Fibroblast of lung (primary cell): Measurements from ENCODE around the gene PSMD13.

Experiments used
- CTCF ChIP-seq, 2 donors: IDR thresholded peaks in 1 of 2; conservative IDR thresholded peaks in 1 of 2; 1 replicate in 1 of 2; 2 replicates in 1 of 2; pipeline ENCODE4 v1.5.1; 2011 to 2012; ENCODE audit warnings: low read length in 2 of 2, control low read depth in 1 of 2, inconsistent platforms in 1 of 2, low read depth in 1 of 2, mild to moderate bottlenecking in 1 of 2
- EZH2 ChIP-seq: IDR thresholded peaks from 2 replicates; pipeline ENCODE4 v1.5.1; 2012; ENCODE audit warnings: low read length, control low read depth, mild to moderate bottlenecking; ENCODE audit errors: missing control alignments

GRCh38 chr11:199004-199581 is 37.7 kb upstream of the PSMD13 start:
- no peak for TF ChIP-seq EZH2
- no peak for TF ChIP-seq CTCF (conservative IDR thresholded peaks at IDR 0.05 in 1 of 2, IDR thresholded peaks at IDR 0.05 in 1 of 2; ENCODE audit: low read depth in 1 of 2, low read length in 2 of 2)
